Body of pancreas (tissue), 4 donors: ENCODE results near the gene NDUFC1. TPM values are rescaled to one million over a fixed set of nuclear protein-coding genes. Genes with fewer than 3 reads are reported as not detected.
"Not testable (repeated sequence)": the region's sequence is repeated elsewhere in the genome, so short reads cannot be mapped to it uniquely, and the experiment has no call there.

Experiments
- ATAC-seq: fragments of 150-250 bp; one replicate; pipeline ENCODE4 v1.9.1; 2016
- DNase-seq, 4 donors: peaks; one replicate each; pipeline ENCODE4 v3.0.0-alpha.2; 2019
- H3K27ac ChIP-seq, 4 donors: fragments of 200-600 bp; sonication (generic); 1 replicate in 3 of 4; 2 replicates in 1 of 4; pipeline versions ENCODE4 v1.5.1 to v1.6.1; 2016 to 2019; ENCODE audit warnings: mild to moderate bottlenecking in 1 of 4, mixed read lengths in 1 of 4, moderate library complexity in 1 of 4
- H3K27me3 ChIP-seq, 2 donors: fragments of 200-600 bp; sonication (generic); one replicate each; pipeline ENCODE4 v1.6.0; 2016; ENCODE audit warnings: mild to moderate bottlenecking in 1 of 2
- H3K36me3 ChIP-seq, 2 donors: fragments of 200-600 bp; sonication (generic); replicated peaks in 1 of 2; 2 replicates each; pipeline ENCODE4 v1.5.1; 2016; ENCODE audit warnings: low read depth in 2 of 2; ENCODE audit not compliant: insufficient read depth in 1 of 2
- H3K4me1 ChIP-seq: fragments of 200-600 bp; sonication (generic); one replicate; pipeline ENCODE4 v1.6.0; 2016
- H3K4me3 ChIP-seq, 2 donors: fragments of 200-600 bp; sonication (generic); 1 replicate in 1 of 2; 2 replicates in 1 of 2; pipeline ENCODE4 v1.5.1; 2016 to 2019
- H3K9me3 ChIP-seq, 3 donors: fragments of 200-600 bp; sonication (generic); 1 replicate in 2 of 3; 2 replicates in 1 of 3; pipeline ENCODE4 v1.5.1; 2016
- POLR2A ChIP-seq, 3 donors: fragments of 450-650 bp; IDR thresholded peaks; one replicate each; pipeline ENCODE4 v1.6.1; 2016; ENCODE audit warnings: antibody characterized with exemption in 3 of 3, mild to moderate bottlenecking in 2 of 3
- WGBS, 2 donors: methylation state at CpG; one replicate each; pipeline ENCODE4 v1.1.5; 2017; 5-methylcytosine and 5-hydroxymethylcytosine counted together
- intact Hi-C: fragments of 100-400 bp; cut with DNase I; formaldehyde crosslinking; loops from one replicate; pipeline ENCODE4 v1.15.1; 2023
- total RNA-seq, 2 donors: library from RNA; depleted of rRNA; stranded (reverse); fragments of >200 nt; gene quantifications; one replicate each; pipeline ENCODE4 v1.1.0, GENCODE V29; 2016
- TF ChIP-seq, protein P1 (sequence below), 7 experiments: fragments of 450-650 bp in 4 of 7; fragments of 200-600 bp in 3 of 7; sonication (generic) in 3 of 7; IDR thresholded peaks; one replicate each; pipeline ENCODE4 v1.5.1; 2016 to 2019; ENCODE audit warnings: antibody characterized with exemption in 7 of 7

NDUFC1 gene
- total RNA-seq, 2 donors from 2014 or later = 16.5 to 24.1 TPM

DNA sequence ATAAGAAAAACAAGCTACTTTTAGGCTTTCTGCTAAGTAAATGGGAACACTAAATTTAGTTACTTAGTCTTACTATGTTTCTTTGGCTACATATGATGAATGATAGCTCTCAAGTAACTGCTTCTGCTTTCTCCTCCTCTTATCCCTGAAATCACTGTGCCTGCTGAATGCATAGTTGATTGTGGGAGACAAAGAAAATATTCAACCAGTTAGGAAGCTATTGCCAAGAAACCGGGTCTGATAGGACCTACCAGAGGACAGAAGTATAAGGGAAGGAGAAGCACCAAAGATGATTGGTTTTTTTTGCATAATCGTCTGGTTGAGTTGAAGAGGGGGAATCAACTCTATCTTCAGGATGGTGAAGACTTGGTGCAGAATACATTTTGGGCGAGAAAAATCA lies 28.0 kb upstream of the NDUFC1 start:
- no peak for DNase-seq
- intact Hi-C loops = no loop called here
- no peak for ATAC-seq
- peaks cover 5% of the 10 kb centered on the region for H3K4me1 ChIP-seq
- TF ChIP-seq, protein P1, sequence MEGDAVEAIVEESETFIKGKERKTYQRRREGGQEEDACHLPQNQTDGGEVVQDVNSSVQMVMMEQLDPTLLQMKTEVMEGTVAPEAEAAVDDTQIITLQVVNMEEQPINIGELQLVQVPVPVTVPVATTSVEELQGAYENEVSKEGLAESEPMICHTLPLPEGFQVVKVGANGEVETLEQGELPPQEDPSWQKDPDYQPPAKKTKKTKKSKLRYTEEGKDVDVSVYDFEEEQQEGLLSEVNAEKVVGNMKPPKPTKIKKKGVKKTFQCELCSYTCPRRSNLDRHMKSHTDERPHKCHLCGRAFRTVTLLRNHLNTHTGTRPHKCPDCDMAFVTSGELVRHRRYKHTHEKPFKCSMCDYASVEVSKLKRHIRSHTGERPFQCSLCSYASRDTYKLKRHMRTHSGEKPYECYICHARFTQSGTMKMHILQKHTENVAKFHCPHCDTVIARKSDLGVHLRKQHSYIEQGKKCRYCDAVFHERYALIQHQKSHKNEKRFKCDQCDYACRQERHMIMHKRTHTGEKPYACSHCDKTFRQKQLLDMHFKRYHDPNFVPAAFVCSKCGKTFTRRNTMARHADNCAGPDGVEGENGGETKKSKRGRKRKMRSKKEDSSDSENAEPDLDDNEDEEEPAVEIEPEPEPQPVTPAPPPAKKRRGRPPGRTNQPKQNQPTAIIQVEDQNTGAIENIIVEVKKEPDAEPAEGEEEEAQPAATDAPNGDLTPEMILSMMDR (IDR thresholded peaks at IDR 0.05) = no peak
- TF ChIP-seq POLR2A (IDR thresholded peaks at IDR 0.05) = no peak
- H3K36me3 ChIP-seq = no peaks in the 10 kb centered on the region
- no peak overlapping the region for H3K4me3 ChIP-seq
- no peak overlapping the region for H3K27ac ChIP-seq
- no peaks in the 10 kb centered on the region for H3K9me3 ChIP-seq
- no peaks in the 10 kb centered on the region for H3K27me3 ChIP-seq
- 64 to 67% methylated on average over 3 of the region's 3 CpGs for WGBS, 2 donors

GRCh38 chr4:139329665-139330200 lies 27.5 kb upstream of the NDUFC1 start:
- TF ChIP-seq POLR2A (IDR thresholded peaks at IDR 0.05) = no peak
- TF ChIP-seq, protein P1 (IDR thresholded peaks at IDR 0.05) = no peak
- intact Hi-C loops = no loop called here
- H3K36me3 ChIP-seq = no peaks in the 10 kb centered on the region
- no peak overlapping the region for H3K4me3 ChIP-seq
- H3K27me3 ChIP-seq = no peaks in the 10 kb centered on the region
- no peak overlapping the region for H3K27ac ChIP-seq
- DNase-seq (no peak), ATAC-seq (no peak)
- H3K9me3 ChIP-seq = no peaks in the 10 kb centered on the region
- H3K4me1 ChIP-seq = peaks cover 10% of the 10 kb centered on the region
- 90 to 93% methylated on average over 4 of the region's 4 CpGs for WGBS, 2 donors

GRCh38 chr4:139324620-139325019 lies 22.3 kb upstream of the NDUFC1 start:
- H3K4me1 ChIP-seq = peaks cover 30% of the 10 kb centered on the region
- ATAC-seq (no peak), DNase-seq (no peak)
- TF ChIP-seq, protein P1 (IDR thresholded peaks at IDR 0.05) = no peak
- TF ChIP-seq POLR2A (IDR thresholded peaks at IDR 0.05) = no peak
- no peaks in the 10 kb centered on the region for H3K27me3 ChIP-seq
- intact Hi-C loops = no loop called here
- no peaks in the 10 kb centered on the region for H3K36me3 ChIP-seq
- H3K9me3 ChIP-seq = no peaks in the 10 kb centered on the region
- no peak overlapping the region for H3K4me3 ChIP-seq
- peak overlapping the region in 1 of 4 donors; percentile 49 for H3K27ac ChIP-seq
- 63 to 64% methylated on average over 6 of the region's 6 CpGs for WGBS, 2 donors

- H3K27me3 ChIP-seq, DNase-seq, ATAC-seq, H3K36me3 ChIP-seq, H3K27ac ChIP-seq, H3K9me3 ChIP-seq, intact Hi-C loops, H3K4me3 ChIP-seq: not testable (repeated sequence)
- 96 to 97% methylated on average over 6 of the region's 6 CpGs for WGBS, 2 donors
- H3K4me1 ChIP-seq = peaks cover 30% of the 10 kb centered on the region
Measured at GRCh38 chr4:139322541-139322940, 20.3 kb upstream of the NDUFC1 start.

GRCh38 chr4:139322070-139322469 lies 19.8 kb upstream of the NDUFC1 start:
- WGBS, 2 donors = 18 to 19% methylated on average over 1 of the region's 1 CpG
- H3K27me3 ChIP-seq, ATAC-seq, H3K4me3 ChIP-seq, H3K27ac ChIP-seq, DNase-seq, H3K36me3 ChIP-seq, intact Hi-C loops, H3K9me3 ChIP-seq: not testable (repeated sequence)
- H3K4me1 ChIP-seq = peaks cover 35% of the 10 kb centered on the region

DNA sequence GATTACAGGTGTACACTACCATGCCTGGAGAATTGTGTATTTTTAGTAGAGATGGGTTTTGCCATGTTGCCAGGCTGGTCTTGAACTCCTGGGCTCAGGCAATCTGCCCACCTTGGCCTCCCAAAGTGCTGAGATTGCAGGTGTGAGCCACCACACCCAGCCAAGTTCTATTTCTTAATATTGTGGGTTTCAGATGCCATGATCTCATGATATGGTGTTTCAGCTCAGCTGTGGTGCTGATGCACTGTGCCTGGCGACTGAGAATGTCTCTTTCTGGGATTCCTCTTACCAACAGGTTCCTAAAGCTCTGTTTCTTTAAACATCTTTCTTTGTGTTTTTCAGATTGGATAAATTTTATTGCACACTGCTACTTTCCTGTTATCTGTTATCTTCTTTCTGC lies 17.3 kb upstream of the NDUFC1 start:
- intact Hi-C loops = no loop called here
- H3K9me3 ChIP-seq = no peaks in the 10 kb centered on the region

More for the DNA sequence above, 17.3 kb upstream of the NDUFC1 start:
- TF ChIP-seq POLR2A (IDR thresholded peaks at IDR 0.05) = no peak
- TF ChIP-seq, protein P1 (IDR thresholded peaks at IDR 0.05) = no peak
- DNase-seq (no peak), ATAC-seq (no peak)
- Histone ChIP-seq H3K36me3 (no peaks in the 10 kb centered on the region), H3K27ac (no peak overlapping the region), H3K4me1 (peaks cover 34% of the 10 kb centered on the region), H3K4me3 (no peak overlapping the region), H3K27me3 (no peaks in the 10 kb centered on the region)
- WGBS, 2 donors = 83 to 88% methylated on average over 1 of the region's 1 CpG
